CD4-positive, alpha-beta T cell (primary cell): ENCODE results near the gene TFAP2A. TPM values are rescaled to one million over a fixed set of nuclear protein-coding genes. Genes with fewer than 3 reads are reported as not detected.

ENCODE experiments used
- ATAC-seq: fragments of 200-7000 bp; cut with Tn5 transposase; one replicate; pipeline ENCODE4 v1.10.0; 2022; ENCODE audit warnings: mild to moderate bottlenecking; ENCODE audit not compliant: poor library complexity
- CTCF ChIA-PET: fragments of 350-600 bp; sonication (Branson Sonifier 250); formaldehyde crosslinking; loops from one replicate; lab custom pipeline; 2021; ENCODE audit warnings: antibody characterized with exemption, inconsistent platforms; lab: Charles Lee
- POLR2A ChIA-PET: fragments of 350-600 bp; sonication (Branson Sonifier 250); formaldehyde crosslinking; loops from one replicate; lab custom pipeline; 2021; ENCODE audit warnings: antibody characterized with exemption, inconsistent platforms; lab: Charles Lee
- DNase-seq, 14 experiments: peaks; one replicate each; pipeline ENCODE4 v3.0.0-alpha.2; 2013 to 2020; ENCODE audit warnings: mixed read lengths in 2 of 14
- H3K27ac ChIP-seq, 2 donors: one replicate each; pipeline versions ENCODE4 v1.5.1 to v1.7.0; 2013; ENCODE audit warnings: low read length in 2 of 2, low read depth in 1 of 2, mild to moderate bottlenecking in 1 of 2
- H3K27me3 ChIP-seq, 2 experiments: 1 replicate in 1 of 2; 2 replicates in 1 of 2; pipeline versions ENCODE4 v1.6.1 to v1.7.0; 2013; ENCODE audit warnings: low read length in 2 of 2, control low read depth in 1 of 2, mild to moderate bottlenecking in 1 of 2, moderate library complexity in 1 of 2; ENCODE audit not compliant: insufficient read depth in 2 of 2, control insufficient read depth in 1 of 2
- H3K36me3 ChIP-seq: one replicate; pipeline ENCODE4 v1.6.1; 2013; ENCODE audit warnings: low read length, control low read depth; ENCODE audit not compliant: insufficient read depth
- H3K4me1 ChIP-seq: one replicate; pipeline ENCODE4 v1.6.1; 2013; ENCODE audit warnings: low read length, control low read depth; ENCODE audit not compliant: insufficient read depth
- H3K4me3 ChIP-seq: one replicate; pipeline ENCODE4 v1.5.1; 2013; ENCODE audit warnings: mild to moderate bottlenecking, low read length, moderate library complexity
- H3K9me3 ChIP-seq, 2 experiments: 1 replicate in 1 of 2; 2 replicates in 1 of 2; pipeline versions ENCODE4 v1.6.1 to v1.7.0; 2013; ENCODE audit warnings: low read length in 2 of 2, mild to moderate bottlenecking in 2 of 2, control low read depth in 1 of 2, moderate library complexity in 1 of 2; ENCODE audit not compliant: control insufficient read depth in 1 of 2, insufficient read depth in 1 of 2
- H3K27ac Mint-ChIP-seq: one replicate; pipeline ENCODE4 v1.8.0; 2020; ENCODE audit warnings: mixed read lengths
- H3K27me3 Mint-ChIP-seq: one replicate; pipeline ENCODE4 v1.8.0; 2021; ENCODE audit warnings: mixed read lengths
- H3K36me3 Mint-ChIP-seq: one replicate; pipeline ENCODE4 v1.8.0; 2021; ENCODE audit warnings: low read depth, mixed read lengths
- H3K4me1 Mint-ChIP-seq: one replicate; pipeline ENCODE4 v1.8.0; 2021; ENCODE audit warnings: low read depth, mixed read lengths
- H3K4me3 Mint-ChIP-seq: one replicate; pipeline ENCODE4 v1.8.0; 2020; ENCODE audit warnings: mild to moderate bottlenecking, mixed read lengths
- H3K9me3 Mint-ChIP-seq: one replicate; pipeline ENCODE4 v1.8.0; 2020; ENCODE audit warnings: mixed read lengths
- CTCF ChIP-seq: fragments of 200-600 bp; IDR thresholded peaks from one replicate; pipeline ENCODE4 v1.8.0; 2022; ENCODE audit warnings: antibody characterized with exemption, mild to moderate bottlenecking
- intact Hi-C, 2 experiments: fragments of 100-400 bp; cut with DNase I in 1 of 2; cut with micrococcal nuclease in 1 of 2; formaldehyde crosslinking; loops; one replicate each; pipeline versions ENCODE4 v1.15.1 to v1.9.0; 2023 to 2025; cut with DNase I, micrococcal nuclease
- total RNA-seq, 174 experiments: library from RNA in 2 of 174; stranded (reverse) in 2 of 174; gene quantifications; one replicate each; pipeline ENCODE4 v1.2.3 and lab custom pipeline; 2021 to 2026

TFAP2A gene
- total RNA-seq, 2 experiments from 2014 or later, result 0.16 TPM; not detected in 1

- no peak overlapping the region for H3K4me3 ChIP-seq
- Mint-ChIP-seq H3K27me3 (peaks cover 95% of the 10 kb centered on the region), H3K36me3 (peaks cover 25% of the 10 kb centered on the region), H3K4me1 (peaks cover 48% of the 10 kb centered on the region), H3K9me3 (peaks cover 2% of the 10 kb centered on the region), H3K4me3 (peak overlapping the region; percentile 83), H3K27ac (peak overlapping the region; percentile 4)
- no peak for ATAC-seq
- no peaks in the 10 kb centered on the region for H3K36me3 ChIP-seq
- POLR2A ChIA-PET, result interaction anchor here (0.9 kb wide), 1 partner anchor 12 kb away, joined by 3 read pairs; no protein-coding TSS in a partner anchor
- H3K27me3 ChIP-seq, result peaks cover 89 to 90% of the 10 kb centered on the region in 2 experiments
- H3K9me3 ChIP-seq, result peaks cover 25 to 90% of the 10 kb centered on the region in 2 experiments
- H3K27ac ChIP-seq, result no peak overlapping the region
- no peak for TF ChIP-seq CTCF
- intact Hi-C loops, result loop anchor here in 1 of 2 experiments (1.0 kb wide), 1 partner anchor 17 kb away; no protein-coding TSS in a partner anchor
- H3K4me1 ChIP-seq, result peaks cover 48% of the 10 kb centered on the region
- no peak for DNase-seq
- CTCF ChIA-PET, result no interaction called here
These were observed 975 bp upstream of the TFAP2A start for GRCh38 chr6:10415617-10416480.

DNA sequence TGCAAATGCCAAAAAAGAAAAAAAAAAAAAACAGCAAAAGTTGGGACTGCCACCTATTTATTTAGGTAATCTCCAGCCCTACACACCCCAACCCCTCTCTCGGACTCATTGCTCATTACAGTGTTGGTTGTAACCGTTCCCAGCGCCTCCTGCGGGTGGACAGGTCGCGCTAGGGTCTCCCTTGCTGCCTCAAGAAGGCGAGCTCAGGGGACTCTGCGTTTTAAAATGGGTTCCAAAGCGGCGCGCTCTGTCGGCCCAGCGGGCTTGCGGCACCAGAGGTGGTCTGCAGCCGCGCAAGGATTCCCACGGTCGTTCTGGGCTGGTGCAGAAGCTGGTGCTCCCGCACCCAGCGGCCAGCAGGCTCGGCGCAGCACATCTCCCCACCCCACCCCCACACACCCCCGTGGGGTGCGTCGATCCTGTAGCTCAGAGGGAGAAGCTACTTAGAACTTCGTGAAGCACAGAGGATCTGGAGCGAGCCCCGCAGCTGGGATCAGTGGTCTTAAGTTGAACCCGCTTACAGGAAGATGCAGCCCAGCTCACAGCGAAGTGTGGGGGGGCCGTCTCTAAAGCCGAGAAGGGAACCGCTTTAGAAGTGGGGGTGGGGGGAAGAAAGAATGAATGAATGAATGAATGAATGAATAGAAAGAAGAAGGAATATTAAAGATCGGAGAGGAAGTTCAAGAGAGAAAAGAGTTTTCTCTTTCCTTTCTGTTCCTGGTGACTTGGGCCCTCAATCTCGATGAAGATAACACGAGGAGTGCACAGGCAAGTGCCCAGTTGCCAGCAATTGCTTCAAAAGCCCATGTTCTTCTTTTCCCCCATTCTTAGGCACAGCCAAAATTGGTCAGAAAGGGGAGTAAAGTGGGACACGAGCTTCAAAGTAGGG, 780 bp downstream of the TFAP2A start:
- CTCF ChIA-PET, result interaction anchor here (0.6 kb wide), 1 partner anchor 1629 kb away, joined by 3 read pairs; no protein-coding TSS in a partner anchor

More for the DNA sequence above, 780 bp downstream of the TFAP2A start:
- Mint-ChIP-seq H3K27ac (peak overlapping the region; percentile 67), H3K4me1 (peaks cover 53% of the 10 kb centered on the region), H3K4me3 (peak overlapping the region; percentile 69), H3K27me3 (peaks cover 96% of the 10 kb centered on the region), H3K36me3 (peaks cover 40% of the 10 kb centered on the region), H3K9me3 (peaks cover 13% of the 10 kb centered on the region)
- H3K27me3 ChIP-seq, result peaks cover 88 to 90% of the 10 kb centered on the region in 2 experiments
- no peak for TF ChIP-seq CTCF
- intact Hi-C loops, result no loop called here
- DNase-seq (no peak), ATAC-seq (no peak)
- H3K36me3 ChIP-seq, result no peaks in the 10 kb centered on the region
- no peak overlapping the region for H3K4me3 ChIP-seq
- POLR2A ChIA-PET, result no interaction called here
- peaks cover 38 to 82% of the 10 kb centered on the region in 2 experiments for H3K9me3 ChIP-seq
- H3K27ac ChIP-seq, result no peak overlapping the region
- peaks cover 48% of the 10 kb centered on the region for H3K4me1 ChIP-seq
